DOHH2 (cell line): ENCODE measurements around the gene ZFAND3.

Source experiments
- H3F3A ChIP-seq: fragments of 200-600 bp; sonication (generic), shearing (Covaris generic); 2 replicates; pipeline ENCODE4 v1.6.0; 2016; ENCODE audit warnings: antibody characterized with exemption, mild to moderate bottlenecking; ENCODE audit not compliant: control insufficient read depth, insufficient read depth
- H3K27ac ChIP-seq: fragments of 200-600 bp; sonication (generic); 2 replicates; pipeline ENCODE4 v1.5.1; 2014; ENCODE audit warnings: low read depth, mild to moderate bottlenecking, low read length, moderate library complexity
- H3K27me3 ChIP-seq: fragments of 200-600 bp; sonication (generic); 2 replicates; pipeline ENCODE4 v1.6.1; 2014; ENCODE audit warnings: mild to moderate bottlenecking, low read length, mixed read lengths; ENCODE audit not compliant: control insufficient read depth
- H3K36me3 ChIP-seq: fragments of 200-600 bp; sonication (generic); 2 replicates; pipeline ENCODE4 v1.6.1; 2014; ENCODE audit warnings: mild to moderate bottlenecking, low read length, moderate library complexity, mixed read lengths; ENCODE audit not compliant: control insufficient read depth
- H3K4me1 ChIP-seq: fragments of 200-600 bp; sonication (generic); 2 replicates; pipeline ENCODE4 v1.6.1; 2014; ENCODE audit warnings: mild to moderate bottlenecking, low read length, mixed read lengths; ENCODE audit not compliant: control insufficient read depth
- H3K4me2 ChIP-seq: fragments of 200-600 bp; sonication (generic); 2 replicates; pipeline ENCODE4 v1.6.0; 2014; ENCODE audit warnings: mild to moderate bottlenecking, low read length, moderate library complexity
- H3K4me3 ChIP-seq: fragments of 200-600 bp; sonication (generic); 2 replicates; pipeline ENCODE4 v1.5.1; 2014; ENCODE audit warnings: mild to moderate bottlenecking, low read length, mixed read lengths
- H3K79me2 ChIP-seq: fragments of 200-600 bp; sonication (generic); 2 replicates; pipeline ENCODE4 v1.6.1; 2014; ENCODE audit warnings: mild to moderate bottlenecking, low read length, mixed read lengths; ENCODE audit not compliant: control insufficient read depth
- H3K9me2 ChIP-seq: fragments of 200-600 bp; sonication (generic); replicated peaks from 2 replicates; pipeline ENCODE4 v1.6.1; 2014; ENCODE audit warnings: mild to moderate bottlenecking, low read length, mixed read lengths; ENCODE audit not compliant: control insufficient read depth
- H3K9me3 ChIP-seq: fragments of 200-600 bp; sonication (generic); 2 replicates; pipeline ENCODE4 v1.6.1; 2014; ENCODE audit warnings: antibody characterized with exemption, low read length, mixed read lengths; ENCODE audit not compliant: control insufficient read depth, insufficient read depth
- H4K20me1 ChIP-seq: fragments of 200-600 bp; sonication (generic); 2 replicates; pipeline ENCODE4 v1.6.0; 2014; ENCODE audit warnings: low read depth, mild to moderate bottlenecking, antibody characterized with exemption, low read length, moderate library complexity; ENCODE audit not compliant: control insufficient read depth, insufficient read depth
- EZH2phosphoT487 ChIP-seq: fragments of 200-600 bp; sonication (generic); IDR thresholded peaks from 2 replicates; pipeline ENCODE4 v1.6.1; 2017; ENCODE audit warnings: borderline replicate concordance, mild to moderate bottlenecking, antibody characterized with exemption, low read length, moderate library complexity, mixed read lengths
- TF ChIP-seq, protein P1 (sequence below): fragments of 200-600 bp; sonication (generic); IDR thresholded peaks from one replicate; pipeline ENCODE4 v1.5.1; 2014; ENCODE audit warnings: antibody characterized with exemption, mild to moderate bottlenecking, low read depth, low read length; ENCODE audit not compliant: poor library complexity, severe bottlenecking

Gene ZFAND3

GRCh38 chr6:38172739-38173410, 353.3 kb downstream of the ZFAND3 start:
- H4K20me1 ChIP-seq, result no peaks in the 10 kb centered on the region
- H3K27me3 ChIP-seq, result no peaks in the 10 kb centered on the region
- no peak overlapping the region for H3K4me2 ChIP-seq
- no peak overlapping the region for H3K27ac ChIP-seq
- no peak overlapping the region for H3K4me3 ChIP-seq
- TF ChIP-seq EZH2phosphoT487, result no peak
- TF ChIP-seq, protein P1, sequence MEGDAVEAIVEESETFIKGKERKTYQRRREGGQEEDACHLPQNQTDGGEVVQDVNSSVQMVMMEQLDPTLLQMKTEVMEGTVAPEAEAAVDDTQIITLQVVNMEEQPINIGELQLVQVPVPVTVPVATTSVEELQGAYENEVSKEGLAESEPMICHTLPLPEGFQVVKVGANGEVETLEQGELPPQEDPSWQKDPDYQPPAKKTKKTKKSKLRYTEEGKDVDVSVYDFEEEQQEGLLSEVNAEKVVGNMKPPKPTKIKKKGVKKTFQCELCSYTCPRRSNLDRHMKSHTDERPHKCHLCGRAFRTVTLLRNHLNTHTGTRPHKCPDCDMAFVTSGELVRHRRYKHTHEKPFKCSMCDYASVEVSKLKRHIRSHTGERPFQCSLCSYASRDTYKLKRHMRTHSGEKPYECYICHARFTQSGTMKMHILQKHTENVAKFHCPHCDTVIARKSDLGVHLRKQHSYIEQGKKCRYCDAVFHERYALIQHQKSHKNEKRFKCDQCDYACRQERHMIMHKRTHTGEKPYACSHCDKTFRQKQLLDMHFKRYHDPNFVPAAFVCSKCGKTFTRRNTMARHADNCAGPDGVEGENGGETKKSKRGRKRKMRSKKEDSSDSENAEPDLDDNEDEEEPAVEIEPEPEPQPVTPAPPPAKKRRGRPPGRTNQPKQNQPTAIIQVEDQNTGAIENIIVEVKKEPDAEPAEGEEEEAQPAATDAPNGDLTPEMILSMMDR, result no peak
- H3K9me3 ChIP-seq, result no peaks in the 10 kb centered on the region
- no peaks in the 10 kb centered on the region for H3K36me3 ChIP-seq
- H3K4me1 ChIP-seq, result no peaks in the 10 kb centered on the region
- H3K9me2 ChIP-seq, result no peaks in the 10 kb centered on the region
- no peaks in the 10 kb centered on the region for H3F3A ChIP-seq
- no peaks in the 10 kb centered on the region for H3K79me2 ChIP-seq

GRCh38 chr6:38173909-38174308, 354.4 kb downstream of the ZFAND3 start:
- TF ChIP-seq, protein P1, result no peak
- TF ChIP-seq EZH2phosphoT487, result no peak
- Histone ChIP-seq H3K36me3 (no peaks in the 10 kb centered on the region), H3K79me2 (no peaks in the 10 kb centered on the region), H3K9me3 (no peaks in the 10 kb centered on the region), H3K9me2 (no peaks in the 10 kb centered on the region), H3K4me1 (no peaks in the 10 kb centered on the region), H3K27me3 (no peaks in the 10 kb centered on the region), H3K4me3 (no peak overlapping the region), H3F3A (no peaks in the 10 kb centered on the region), H4K20me1 (no peaks in the 10 kb centered on the region), H3K4me2 (no peak overlapping the region), H3K27ac (no peak overlapping the region)

DNA sequence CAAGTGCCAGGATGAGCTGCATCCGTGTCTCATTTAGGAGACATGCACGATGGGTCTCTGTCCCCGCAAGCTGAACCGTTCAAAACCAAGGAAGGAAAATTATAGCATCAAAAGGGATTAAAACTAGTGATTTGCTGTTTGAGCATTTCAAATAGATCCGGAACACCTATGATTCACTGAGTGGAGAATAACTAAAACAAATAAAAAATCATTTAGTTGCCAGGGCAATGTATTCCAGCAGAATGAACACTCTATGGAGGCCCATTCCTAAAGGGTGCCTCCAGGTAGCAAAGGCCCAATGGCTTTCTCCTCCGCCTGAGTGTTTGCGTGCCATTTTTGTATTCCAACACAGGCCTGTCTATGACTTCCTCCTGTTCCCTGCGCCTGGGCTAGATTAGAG, 354.8 kb downstream of the ZFAND3 start:
- H3K36me3 ChIP-seq, result no peaks in the 10 kb centered on the region
- TF ChIP-seq, protein P1, result no peak
- no peak for TF ChIP-seq EZH2phosphoT487
- H3F3A ChIP-seq, result no peaks in the 10 kb centered on the region
- no peak overlapping the region for H3K4me2 ChIP-seq
- H3K27ac ChIP-seq, result no peak overlapping the region
- H3K9me3 ChIP-seq, result no peaks in the 10 kb centered on the region
- no peaks in the 10 kb centered on the region for H4K20me1 ChIP-seq
- H3K4me1 ChIP-seq, result no peaks in the 10 kb centered on the region
- H3K79me2 ChIP-seq, result no peaks in the 10 kb centered on the region
- no peaks in the 10 kb centered on the region for H3K9me2 ChIP-seq
- no peak overlapping the region for H3K4me3 ChIP-seq
- no peaks in the 10 kb centered on the region for H3K27me3 ChIP-seq
